Measurements from ENCODE around the gene ZNF200.
"Not testable (repeated sequence)": the region's sequence is repeated elsewhere in the genome, so short reads cannot be mapped to it uniquely, and the experiment has no call there.

ZNF200 gene, protein sequence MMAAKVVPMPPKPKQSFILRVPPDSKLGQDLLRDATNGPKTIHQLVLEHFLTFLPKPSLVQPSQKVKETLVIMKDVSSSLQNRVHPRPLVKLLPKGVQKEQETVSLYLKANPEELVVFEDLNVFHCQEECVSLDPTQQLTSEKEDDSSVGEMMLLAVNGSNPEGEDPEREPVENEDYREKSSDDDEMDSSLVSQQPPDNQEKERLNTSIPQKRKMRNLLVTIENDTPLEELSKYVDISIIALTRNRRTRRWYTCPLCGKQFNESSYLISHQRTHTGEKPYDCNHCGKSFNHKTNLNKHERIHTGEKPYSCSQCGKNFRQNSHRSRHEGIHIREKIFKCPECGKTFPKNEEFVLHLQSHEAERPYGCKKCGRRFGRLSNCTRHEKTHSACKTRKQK

DNA sequence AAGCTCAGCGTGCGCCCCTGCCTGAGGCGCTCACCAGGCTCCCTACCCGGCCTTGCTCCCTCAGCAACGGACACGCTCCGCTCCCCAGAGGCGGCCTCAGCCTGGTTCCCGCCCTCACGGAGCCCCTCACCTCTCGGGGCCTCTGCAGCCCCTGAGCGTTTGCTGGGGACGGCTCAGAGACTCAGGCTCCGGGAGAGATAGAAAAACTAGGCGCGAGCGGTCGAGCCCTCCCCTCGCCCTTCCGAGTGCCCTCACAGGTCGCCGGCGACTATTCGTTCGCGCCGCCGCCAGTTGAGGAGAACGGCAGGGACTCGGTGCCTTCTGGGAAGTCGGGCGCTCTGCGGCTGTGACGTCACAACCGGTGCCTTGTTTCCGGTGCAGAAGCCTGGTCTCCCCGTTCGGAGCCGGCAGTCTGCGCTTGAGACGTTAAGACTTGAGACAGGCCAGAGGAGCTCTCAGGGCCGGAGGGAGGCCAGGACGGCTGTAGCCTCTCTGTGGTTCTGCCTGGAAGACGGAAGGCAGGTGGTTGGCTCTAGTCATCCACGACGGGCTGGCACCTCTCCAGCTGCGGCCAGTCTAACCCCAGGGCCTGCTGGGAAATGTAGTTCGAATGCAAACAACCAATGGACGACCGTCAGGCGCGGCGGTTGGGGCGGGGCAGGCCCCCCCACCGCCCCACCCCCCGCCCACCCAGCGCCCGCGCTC, at the start of gene ZNF200:
Gene ZNF200 (minus strand): TSS at position 302 of the 705 bp plus-strand sequence. CDS start 1,403 bp downstream, outside the sequence.
- peak; percentile 80 for DNase-seq

DNA sequence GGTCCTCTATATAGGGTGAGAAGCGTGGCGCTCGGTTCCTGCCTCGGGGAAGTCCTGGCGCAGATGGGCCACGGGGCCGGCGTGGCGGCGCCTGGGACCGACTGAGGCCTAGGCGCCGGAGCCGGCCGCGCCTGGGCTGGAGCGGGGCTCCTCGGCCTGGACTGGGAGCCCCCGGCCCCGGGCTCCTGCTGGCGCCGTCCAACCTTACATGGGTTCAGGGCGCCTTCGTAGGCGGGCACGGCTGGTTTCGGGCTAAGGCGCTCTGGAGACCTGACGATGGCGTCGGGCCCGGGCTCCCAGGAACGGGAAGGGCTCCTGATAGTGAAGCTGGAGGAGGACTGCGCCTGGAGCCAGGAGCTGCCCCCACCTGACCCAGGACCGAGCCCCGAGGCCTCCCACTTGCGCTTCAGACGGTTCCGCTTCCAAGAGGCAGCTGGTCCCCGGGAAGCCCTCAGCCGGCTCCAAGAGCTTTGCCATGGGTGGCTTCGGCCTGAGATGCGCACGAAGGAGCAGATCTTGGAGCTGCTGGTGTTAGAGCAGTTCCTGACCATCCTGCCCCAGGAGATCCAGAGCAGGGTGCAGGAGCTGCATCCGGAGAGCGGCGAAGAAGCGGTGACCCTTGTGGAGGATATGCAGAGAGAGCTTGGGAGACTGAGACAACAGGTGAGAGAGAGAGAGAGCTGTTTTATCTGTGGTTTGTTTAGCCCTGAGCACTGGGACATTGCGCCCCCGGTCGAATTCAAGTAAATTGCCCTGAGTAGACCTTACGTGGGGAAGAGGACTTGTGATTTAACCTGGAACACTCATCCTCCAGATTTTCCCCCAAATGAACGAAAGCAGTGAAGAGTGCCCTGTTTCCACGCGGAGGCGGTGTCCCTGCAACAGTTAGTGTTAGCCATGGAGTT, 48.8 kb upstream of the ZNF200 start:
- no peak for DNase-seq

DNA sequence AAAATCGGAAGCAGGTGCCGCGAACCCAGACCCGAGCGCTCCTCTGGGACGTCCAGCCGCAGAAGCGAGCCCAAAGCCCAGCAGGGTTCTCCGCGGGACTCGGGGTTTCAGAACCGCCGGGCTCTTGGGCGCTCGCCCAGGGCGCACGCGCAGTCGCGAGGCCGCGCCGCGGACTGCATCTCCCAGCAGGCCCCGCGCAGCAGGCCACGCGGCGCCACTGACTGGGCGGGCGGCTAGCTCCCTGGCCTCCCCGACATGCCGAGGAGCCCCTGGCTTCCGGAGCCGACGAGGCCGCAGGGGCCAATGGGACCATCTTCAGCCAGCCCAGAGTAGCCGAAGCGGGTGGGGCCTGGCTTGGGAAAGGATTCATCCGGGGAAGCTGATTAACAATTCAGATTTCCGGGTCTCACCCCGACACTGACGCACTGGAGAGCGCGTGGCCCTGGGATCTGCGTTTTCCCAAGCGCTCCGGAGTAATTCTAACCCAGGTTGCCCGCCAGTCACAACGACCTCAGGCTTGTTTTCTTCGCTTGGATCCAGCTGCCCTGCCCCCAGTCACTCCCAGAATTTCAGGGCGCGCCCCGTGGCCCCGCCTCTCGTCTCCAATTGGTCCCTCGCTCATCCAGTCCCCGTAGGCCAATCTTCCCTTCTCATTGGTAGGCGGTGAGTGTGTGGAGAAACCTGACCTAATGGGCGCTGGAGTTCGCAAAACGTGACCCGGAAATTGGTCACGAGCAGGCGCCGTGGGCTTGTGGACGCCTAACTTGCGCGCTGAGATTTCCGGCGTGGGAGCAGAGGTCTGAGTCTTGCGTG, 48.0 kb upstream of the ZNF200 start, which contains the start of gene ZNF263:
Gene ZNF263 (plus strand): TSS at position 762 of the 813 bp plus-strand sequence. CDS start 328 bp downstream, outside the sequence.
- peak; percentile 94 for DNase-seq

DNA sequence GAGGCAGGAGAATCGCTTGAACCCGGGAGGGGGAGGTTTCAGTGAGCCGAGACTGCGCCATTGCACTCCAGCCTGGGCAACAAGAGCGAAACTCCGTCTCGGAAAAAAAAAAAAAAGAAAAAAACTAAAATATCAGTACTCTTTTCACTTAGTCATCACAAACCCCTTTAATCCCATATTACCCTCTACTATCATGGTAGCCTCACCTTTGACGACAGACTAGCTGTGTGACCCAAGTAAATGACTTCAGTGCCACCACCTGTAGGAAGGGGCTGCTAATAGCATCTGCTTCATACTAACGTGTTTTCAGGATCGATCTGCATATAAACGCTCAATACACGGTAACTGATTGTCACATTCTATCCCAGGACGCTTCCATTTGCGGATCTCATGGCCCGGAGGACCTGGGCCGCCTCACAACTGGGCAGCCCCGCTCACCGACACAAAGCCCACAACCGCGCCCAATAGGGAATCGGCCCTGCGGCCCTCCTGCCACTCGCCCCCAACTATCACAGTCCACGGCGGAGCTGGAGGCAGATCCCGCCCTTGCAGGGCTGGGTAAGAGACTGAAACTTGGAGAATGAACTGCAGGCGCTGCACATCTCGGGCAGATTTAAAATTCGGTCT, 47.3 kb upstream of the ZNF200 start:
- DNase-seq = no peak

DNA sequence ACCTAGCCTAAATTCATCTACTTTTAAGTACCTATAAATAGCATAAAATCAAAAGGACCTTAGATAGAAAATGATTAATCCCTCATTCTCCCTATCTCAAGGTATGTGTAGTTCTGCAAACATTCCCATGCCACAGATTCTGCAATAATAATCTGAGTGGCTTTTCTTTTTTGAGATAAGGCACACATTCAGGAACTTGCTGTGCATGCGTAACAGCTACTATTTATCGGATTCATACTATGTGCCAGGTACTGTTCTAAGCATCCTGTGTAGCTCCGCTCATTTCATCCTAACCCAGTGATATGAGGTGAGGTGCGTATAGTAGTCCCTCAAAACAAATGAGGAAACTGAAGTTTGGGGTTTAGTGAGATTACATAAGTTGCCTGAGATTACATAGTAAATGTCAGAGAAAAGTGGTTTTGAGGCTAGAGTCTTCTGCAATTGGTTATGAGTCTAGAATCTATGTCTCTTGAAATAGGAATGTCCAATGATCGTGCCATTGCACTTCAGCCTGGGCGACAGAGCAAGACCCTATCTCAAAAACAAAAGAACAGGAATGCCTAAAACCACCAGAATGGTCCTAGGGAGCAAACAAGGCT, 46.4 kb upstream of the ZNF200 start:
- DNase-seq = no peak

DNA sequence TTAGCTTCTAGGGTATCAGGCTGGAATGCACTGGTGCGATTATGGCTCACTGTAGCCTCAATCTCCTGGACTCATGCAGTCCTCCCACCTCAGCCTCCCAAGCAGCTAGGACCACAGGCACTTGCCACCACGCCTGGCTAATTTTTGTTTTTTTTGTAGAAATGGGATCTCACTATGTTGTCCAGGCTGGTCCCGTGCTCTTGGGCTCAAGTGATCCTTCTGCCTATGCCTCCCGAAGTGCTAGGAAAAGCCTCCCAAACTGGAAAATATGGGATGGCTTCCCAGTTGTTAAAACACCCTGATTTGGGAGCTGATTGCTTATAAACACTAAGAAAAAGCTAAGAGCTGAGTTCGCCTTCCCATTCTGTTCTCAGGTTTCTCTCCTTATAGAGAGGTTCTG, 41.7 kb upstream of the ZNF200 start:
- no peak for DNase-seq

DNA sequence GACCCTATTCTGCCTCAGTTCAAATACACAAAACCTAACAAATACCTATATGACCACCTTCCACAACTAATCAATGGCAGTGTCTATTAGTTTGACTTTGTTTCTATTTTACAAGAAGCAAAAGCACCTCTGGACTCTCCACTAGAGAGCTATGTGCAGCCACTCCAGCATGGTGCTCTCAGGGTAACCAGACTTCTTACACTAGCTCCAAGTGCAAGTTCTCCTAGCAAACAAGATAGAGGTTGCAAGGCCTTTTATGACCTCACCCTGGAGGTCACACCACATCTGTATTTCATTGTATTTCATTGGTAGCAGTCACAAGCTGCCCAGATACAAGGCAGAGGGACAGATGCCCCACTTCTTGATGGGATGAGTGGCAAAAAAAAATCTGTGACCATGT, 40.0 kb upstream of the ZNF200 start:
- DNase-seq = no peak

DNA sequence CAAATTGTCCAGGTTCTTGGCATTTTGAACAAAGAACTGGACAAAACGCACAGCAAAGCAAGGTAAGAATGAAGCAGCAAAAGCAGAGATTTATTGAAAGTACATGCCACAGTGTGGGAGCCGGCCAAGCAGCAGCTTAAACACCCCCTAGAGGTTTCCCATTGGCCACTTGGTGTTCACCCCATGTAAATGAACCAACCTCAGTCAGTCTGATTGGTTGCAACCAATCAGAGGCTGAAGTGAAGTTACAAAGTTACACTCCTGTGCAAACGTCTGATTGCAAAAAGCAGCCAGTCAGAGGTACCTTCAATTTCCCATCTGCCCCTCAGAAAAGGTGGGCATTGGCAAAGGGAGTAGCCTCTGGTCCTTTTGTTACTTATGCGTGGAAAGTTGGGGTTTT, 39.5 kb upstream of the ZNF200 start:
- no peak for DNase-seq

DNA sequence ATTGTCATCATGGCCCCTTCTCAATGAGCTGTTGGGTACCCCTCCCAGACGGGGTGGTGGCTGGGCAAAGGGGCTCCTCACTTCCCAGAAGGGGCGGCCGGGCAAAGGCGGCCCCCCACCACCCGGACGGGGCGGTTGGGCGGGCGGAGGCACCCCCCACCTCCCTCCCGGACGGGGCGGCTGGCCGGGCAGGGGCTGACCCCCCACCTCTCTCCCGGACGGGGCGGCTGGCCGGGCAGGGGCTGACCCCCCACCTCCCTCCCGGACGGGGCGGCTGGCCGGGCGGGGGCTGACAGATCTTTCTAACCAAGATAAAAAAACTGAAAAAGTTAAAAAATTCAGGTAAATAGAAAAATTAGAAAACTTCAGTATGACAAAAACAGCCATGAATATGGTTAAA, 36.3 kb upstream of the ZNF200 start:
- not testable (repeated sequence) for DNase-seq

DNA sequence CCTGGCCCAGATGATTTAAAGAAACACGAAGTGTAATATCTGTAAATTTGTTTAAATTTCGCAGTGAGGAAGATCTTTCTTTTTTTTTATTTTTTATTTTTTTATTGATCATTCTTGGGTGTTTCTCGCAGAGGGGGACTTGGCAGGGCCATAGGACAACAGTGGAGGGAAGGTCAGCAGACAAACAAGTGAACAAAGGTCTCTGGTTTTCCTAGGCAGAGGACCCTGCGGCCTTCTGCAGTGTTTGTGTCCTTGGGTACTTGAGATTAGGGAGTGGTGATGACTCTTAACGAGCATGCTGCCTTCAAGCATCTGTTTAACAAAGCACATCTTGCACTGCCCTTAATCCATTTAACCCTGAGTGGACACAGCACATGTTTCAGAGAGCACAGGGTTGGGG, 35.8 kb upstream of the ZNF200 start:
- not testable (repeated sequence) for DNase-seq

DNA sequence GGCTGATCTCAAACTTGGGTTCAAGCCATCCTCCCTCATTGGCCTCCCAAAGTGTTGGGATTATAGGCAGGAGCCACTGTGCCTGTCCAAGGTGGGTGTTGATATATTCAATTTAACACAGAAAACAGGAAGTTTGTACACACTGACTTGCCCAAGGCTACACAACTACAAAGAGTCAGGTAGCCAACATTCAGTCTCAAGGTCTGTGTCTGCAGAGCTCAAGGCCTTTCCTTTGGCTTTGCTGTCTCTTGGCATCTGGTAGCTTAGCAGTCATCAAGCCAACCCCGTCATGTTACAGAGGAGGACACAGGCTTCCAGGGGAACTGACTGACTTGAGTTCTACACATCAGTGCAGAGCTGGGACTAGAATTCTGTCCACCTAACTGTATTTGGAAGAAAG, 33.3 kb upstream of the ZNF200 start:
- DNase-seq = no peak

DNA sequence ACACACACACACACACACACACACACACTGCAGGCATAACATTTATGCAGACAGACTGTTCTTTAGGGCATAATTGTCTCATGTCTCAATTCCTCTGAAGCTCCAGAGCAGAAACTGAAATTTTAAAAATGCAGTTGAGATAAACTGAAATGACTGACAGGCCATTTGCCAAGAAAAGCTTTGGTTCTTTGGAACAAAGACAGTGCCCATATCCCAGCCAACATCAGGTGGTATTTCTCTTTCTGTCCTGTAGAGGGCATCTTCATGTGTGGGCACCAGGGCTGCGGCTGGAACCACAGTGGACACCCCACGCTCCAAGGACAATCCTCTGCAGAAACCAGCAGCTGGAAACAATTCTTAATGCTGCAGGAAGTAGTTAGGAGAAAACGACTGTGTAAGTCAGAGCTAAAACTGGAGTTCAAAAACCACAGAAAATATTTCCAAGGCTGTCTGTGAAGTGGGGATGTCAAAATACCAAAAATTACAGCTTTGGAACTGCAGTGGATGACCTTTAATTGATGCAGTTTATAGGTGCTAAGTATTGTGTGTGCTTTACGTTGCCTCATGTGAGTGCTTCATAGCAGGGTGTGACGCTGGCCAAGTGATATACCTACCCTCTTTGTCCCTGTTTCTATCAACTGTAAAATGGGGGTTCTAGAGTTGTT, 32.0 kb upstream of the ZNF200 start:
- DNase-seq = peak; percentile 1

DNA sequence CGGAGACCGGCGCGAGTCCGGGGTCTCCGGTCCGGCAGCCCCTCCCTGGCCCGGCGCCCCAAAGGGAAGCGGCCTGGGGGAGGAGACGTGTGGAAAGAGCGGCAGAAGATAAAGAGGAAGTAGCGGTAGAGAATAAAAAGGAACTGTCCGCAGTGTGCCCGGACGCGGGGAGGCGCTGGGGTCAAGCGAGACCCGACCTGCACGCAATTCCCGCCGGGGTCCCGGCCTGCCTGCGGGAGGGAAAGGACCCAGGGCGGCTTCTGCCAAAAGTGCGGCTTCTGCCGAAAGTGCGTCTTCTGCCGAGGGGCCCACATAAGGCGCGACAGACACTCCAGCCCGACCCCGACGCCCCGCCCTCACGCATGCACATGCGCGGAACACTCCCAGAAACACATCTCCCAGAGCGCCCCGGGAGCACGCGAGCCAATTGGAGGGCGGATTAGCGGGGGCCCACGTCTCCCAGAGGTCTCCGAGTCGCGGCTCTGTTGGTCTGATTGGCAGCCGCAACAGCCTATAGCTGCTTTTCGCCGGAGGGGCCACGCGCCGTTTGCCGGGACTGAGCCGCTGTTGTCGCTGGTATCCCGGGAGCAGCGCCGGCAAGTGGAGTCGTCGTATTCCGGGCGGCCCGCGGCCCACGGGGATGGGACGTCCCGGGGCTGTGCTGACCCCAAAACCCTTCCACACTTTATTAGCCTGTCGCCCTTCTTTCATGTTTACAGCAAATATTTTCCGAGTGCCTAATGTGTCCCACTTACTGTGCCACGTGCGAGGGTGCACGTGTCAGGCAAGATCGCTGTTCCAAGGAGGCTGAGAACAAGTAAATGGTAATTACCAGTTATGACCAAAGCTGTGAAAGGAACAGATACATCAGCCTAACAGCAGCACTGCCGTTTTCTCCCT, 29.4 kb upstream of the ZNF200 start:
- peak; percentile 94 for DNase-seq

DNA sequence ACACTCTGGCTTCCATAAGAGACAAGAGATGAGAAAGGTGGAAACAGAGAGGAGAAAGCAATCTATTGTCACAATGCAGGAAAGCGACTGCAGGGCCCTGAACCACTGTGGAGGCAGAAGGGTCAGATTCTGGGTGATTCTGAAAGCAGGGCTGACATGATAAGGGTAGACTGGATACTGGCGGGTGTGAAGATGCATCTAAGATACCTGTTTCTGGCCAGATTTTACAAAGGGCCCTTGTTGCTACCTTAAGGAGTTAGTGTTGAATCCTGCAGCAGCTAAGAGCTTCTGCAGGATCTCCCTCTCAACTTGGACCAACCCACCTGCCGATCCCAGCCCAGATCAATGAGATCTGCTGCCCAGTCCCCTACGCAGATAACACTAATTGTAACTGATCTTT, 27.6 kb upstream of the ZNF200 start:
- DNase-seq = no peak

DNA sequence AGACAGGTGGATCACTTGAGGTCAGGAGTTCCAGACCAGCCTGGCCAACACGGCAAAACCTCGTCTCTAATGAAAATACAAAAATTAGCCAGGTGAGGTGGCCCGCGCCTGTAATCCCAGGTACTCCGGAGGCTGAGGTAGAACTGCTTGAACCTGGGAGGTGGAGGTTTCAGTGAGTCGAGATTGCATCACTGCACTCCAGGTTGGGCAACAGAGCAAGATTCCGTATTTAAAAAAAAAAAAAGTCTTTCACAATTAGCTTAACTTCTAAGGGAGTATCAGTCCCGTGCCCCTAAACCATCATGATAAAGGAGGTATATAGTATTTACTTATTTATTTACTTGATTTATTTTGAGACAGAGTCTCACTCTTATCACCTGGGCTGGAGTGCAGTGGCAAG, 24.9 kb upstream of the ZNF200 start:
- no peak for DNase-seq

DNA sequence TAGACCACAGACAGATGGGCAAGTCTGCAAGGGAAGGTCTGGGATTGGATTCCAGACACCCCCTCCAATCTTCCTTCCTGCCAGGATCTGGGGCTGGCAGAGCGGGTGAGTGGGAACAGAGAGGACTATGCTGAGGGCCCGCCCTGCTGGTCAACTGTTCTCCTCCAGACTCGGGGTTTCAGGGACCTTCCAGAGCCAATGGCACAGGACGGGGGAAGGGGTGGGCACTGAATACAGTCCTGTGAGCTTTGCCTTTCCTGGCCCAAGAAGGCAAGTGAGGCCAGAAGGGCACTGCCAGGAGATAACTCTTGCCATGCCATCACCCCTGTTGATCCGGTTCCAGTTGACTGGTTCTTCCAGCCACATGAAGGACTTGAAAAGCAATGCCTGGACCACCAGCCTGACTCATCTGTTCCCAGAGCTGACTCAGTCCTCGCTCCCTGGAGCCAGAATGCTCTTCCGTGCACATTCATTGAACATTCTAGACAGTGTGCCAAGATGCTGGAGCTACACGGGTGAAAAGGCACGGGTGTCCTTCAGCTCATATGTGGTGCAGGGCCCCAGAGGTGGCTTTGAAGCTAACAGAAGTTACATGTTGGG, 22.0 kb upstream of the ZNF200 start:
- no peak for DNase-seq

DNA sequence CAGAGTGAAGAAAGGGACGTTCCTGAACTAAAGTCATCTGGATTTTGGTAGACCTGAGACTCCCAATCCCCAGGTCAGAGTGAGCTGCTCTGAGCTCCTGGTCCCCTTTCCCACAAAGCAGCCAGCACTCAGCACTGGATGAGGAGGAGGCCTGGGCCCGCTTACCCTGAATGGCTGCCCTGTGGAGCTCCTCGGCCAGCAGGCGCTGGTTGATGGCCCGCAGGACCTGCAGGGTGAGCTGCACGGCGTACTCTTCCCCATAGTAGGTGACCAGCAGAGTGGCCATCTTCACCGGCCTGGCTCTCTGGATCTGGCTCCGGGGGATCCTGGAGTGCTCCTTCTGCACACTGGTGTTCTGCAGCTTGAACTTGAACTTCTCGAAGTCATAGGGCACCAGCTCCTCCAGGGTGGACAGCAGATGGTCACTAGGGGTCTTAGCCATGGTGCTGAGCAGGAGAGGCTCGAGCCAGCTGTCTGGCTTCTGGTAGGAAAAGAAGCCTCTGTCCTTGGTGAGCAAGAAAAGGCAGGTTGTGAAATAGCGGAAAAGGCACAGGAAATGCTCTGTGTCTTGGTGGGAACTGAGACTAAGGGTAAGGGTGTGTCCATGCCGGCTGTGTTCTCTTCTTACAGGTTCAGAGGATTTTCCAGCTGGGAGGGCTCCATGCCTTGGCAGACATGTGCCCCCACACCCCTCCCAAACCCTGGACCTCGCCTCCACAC, 21.3 kb upstream of the ZNF200 start, which contains the start of gene MEFV:
Gene MEFV (minus strand): TSS at position 488 of the 720 bp plus-strand sequence. CDS start 46 bp downstream, at position 442.
- DNase-seq = peak; percentile 62

DNA sequence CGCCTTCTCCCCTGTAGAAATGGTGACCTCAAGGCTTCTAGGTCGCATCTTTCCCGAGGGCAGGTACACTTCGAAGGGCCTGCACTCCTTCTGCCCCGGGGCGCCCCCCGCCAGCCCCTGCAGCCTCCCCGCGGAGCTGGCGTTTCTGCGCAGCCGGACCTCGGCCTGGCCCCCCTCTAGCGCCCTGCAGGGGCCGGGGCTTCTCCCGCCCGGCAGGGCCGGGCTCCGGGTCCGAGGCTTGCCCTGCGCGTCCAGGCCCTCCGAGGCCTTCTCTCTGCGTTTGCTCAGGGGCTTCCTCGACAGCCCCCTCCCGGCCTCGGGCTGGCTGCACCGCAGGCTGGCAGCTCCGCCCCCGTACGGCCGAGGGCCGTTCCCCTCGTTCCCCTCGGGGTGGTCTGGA, 19.4 kb upstream of the ZNF200 start:
- DNase-seq = no peak

Data from GF-D8 (cell line).